Ishikawa (cell line): Measurements from ENCODE around the gene KDM7A.

ENCODE experiments used
- CEBPB ChIP-seq: IDR thresholded peaks from 2 replicates; pipeline ENCODE4 v1.6.1; 2012
- CREB1 ChIP-seq: IDR thresholded peaks from 2 replicates; pipeline ENCODE4 v1.6.1; 2012; ENCODE audit warnings: low read depth
- EGR1 ChIP-seq: IDR thresholded peaks from 2 replicates; pipeline ENCODE4 v1.6.1; 2012
- EP300 ChIP-seq: IDR thresholded peaks from 2 replicates; pipeline ENCODE4 v1.6.1; 2012; ENCODE audit warnings: borderline replicate concordance
- FOXM1 ChIP-seq: IDR thresholded peaks from 2 replicates; pipeline ENCODE4 v1.6.1; 2012; ENCODE audit warnings: low read depth, borderline replicate concordance
- NFIC ChIP-seq: IDR thresholded peaks from 2 replicates; pipeline ENCODE4 v1.6.1; 2012
- RAD21 ChIP-seq: IDR thresholded peaks from 2 replicates; pipeline ENCODE4 v1.6.1; 2012; ENCODE audit warnings: low read depth
- TAF1 ChIP-seq: IDR thresholded peaks from 2 replicates; pipeline ENCODE4 v1.6.1; 2012; ENCODE audit warnings: low read depth, mild to moderate bottlenecking
- TCF12 ChIP-seq: IDR thresholded peaks from 2 replicates; pipeline ENCODE4 v1.6.1; 2012; ENCODE audit warnings: low read depth
- TEAD4 ChIP-seq: IDR thresholded peaks from 2 replicates; pipeline ENCODE4 v1.6.1; 2012
- YY1 ChIP-seq: IDR thresholded peaks from 2 replicates; pipeline ENCODE4 v1.6.1; 2012; ENCODE audit warnings: low read depth
- ZBTB7A ChIP-seq: IDR thresholded peaks from 2 replicates; pipeline ENCODE4 v1.6.1; 2012; ENCODE audit warnings: low read depth
- TF ChIP-seq, protein P1 (sequence below): IDR thresholded peaks from 2 replicates; pipeline ENCODE4 v1.6.1; 2012; ENCODE audit warnings: low read depth, mild to moderate bottlenecking
- TF ChIP-seq, protein P2 (sequence below): IDR thresholded peaks from 2 replicates; pipeline ENCODE4 v1.6.1; 2012
- TF ChIP-seq, protein P3 (sequence below): IDR thresholded peaks from 2 replicates; pipeline ENCODE4 v1.6.1; 2012

KDM7A gene

DNA sequence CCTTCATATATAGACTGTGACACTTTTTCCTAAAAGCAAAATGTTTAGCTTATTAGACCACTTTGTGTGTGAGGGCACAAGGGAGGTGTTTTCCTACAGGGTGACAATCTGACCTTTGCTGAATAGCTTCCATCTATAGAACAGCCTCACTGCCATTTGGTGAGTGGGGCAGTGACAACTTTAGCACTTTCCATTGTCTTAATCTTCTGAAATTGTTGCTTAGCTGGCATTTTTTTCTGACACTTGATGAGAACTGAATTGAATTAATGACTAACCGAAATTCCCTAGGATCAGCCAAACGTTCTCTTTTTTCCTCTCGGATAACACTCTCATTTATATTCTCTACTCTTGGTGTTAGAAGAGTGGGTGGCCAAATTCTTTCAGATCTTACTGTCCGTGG is 30.2 kb downstream of the KDM7A start:
- no peak for TF ChIP-seq RAD21
- TF ChIP-seq EP300, result no peak
- TF ChIP-seq YY1, result no peak
- TF ChIP-seq ZBTB7A, result no peak
- TF ChIP-seq, protein P1, sequence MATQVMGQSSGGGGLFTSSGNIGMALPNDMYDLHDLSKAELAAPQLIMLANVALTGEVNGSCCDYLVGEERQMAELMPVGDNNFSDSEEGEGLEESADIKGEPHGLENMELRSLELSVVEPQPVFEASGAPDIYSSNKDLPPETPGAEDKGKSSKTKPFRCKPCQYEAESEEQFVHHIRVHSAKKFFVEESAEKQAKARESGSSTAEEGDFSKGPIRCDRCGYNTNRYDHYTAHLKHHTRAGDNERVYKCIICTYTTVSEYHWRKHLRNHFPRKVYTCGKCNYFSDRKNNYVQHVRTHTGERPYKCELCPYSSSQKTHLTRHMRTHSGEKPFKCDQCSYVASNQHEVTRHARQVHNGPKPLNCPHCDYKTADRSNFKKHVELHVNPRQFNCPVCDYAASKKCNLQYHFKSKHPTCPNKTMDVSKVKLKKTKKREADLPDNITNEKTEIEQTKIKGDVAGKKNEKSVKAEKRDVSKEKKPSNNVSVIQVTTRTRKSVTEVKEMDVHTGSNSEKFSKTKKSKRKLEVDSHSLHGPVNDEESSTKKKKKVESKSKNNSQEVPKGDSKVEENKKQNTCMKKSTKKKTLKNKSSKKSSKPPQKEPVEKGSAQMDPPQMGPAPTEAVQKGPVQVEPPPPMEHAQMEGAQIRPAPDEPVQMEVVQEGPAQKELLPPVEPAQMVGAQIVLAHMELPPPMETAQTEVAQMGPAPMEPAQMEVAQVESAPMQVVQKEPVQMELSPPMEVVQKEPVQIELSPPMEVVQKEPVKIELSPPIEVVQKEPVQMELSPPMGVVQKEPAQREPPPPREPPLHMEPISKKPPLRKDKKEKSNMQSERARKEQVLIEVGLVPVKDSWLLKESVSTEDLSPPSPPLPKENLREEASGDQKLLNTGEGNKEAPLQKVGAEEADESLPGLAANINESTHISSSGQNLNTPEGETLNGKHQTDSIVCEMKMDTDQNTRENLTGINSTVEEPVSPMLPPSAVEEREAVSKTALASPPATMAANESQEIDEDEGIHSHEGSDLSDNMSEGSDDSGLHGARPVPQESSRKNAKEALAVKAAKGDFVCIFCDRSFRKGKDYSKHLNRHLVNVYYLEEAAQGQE, result no peak
- TF ChIP-seq, protein P2, sequence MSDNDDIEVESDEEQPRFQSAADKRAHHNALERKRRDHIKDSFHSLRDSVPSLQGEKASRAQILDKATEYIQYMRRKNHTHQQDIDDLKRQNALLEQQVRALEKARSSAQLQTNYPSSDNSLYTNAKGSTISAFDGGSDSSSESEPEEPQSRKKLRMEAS, result no peak
- TF ChIP-seq NFIC, result no peak
- TF ChIP-seq TCF12, result no peak
- no peak for TF ChIP-seq CEBPB
- TF ChIP-seq EGR1, result no peak
- no peak for TF ChIP-seq CREB1
- TF ChIP-seq, protein P3, sequence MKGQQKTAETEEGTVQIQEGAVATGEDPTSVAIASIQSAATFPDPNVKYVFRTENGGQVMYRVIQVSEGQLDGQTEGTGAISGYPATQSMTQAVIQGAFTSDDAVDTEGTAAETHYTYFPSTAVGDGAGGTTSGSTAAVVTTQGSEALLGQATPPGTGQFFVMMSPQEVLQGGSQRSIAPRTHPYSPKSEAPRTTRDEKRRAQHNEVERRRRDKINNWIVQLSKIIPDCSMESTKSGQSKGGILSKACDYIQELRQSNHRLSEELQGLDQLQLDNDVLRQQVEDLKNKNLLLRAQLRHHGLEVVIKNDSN, result no peak
- TF ChIP-seq TEAD4, result no peak
- no peak for TF ChIP-seq TAF1
- TF ChIP-seq FOXM1, result no peak

DNA sequence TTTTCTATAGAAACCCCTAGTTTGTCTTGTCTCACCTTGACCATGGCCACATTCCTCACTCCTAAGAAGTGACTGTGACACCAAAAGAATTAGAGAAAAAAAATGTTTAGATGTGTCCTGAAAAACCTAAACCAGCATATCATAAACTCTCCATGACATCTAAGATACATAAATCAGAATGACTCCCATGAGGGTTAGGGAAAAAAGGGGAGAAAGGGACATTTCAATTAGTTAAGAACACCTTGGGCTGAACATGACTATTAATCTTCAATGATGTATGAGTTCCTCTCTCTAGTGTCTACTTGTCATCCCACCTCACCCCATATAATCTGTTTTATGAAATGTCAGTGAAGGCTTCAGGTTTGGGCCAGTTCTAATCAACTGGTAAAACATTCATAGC is 31.1 kb downstream of the KDM7A start:
- TF ChIP-seq TCF12, result no peak
- no peak for TF ChIP-seq CREB1
- TF ChIP-seq EGR1, result no peak
- TF ChIP-seq, protein P1, result no peak
- TF ChIP-seq, protein P2, result no peak
- TF ChIP-seq EP300, result no peak
- no peak for TF ChIP-seq NFIC
- no peak for TF ChIP-seq TEAD4
- TF ChIP-seq RAD21, result no peak
- TF ChIP-seq, protein P3, result no peak
- no peak for TF ChIP-seq YY1
- TF ChIP-seq FOXM1, result no peak
- no peak for TF ChIP-seq CEBPB
- no peak for TF ChIP-seq TAF1
- no peak for TF ChIP-seq ZBTB7A

DNA sequence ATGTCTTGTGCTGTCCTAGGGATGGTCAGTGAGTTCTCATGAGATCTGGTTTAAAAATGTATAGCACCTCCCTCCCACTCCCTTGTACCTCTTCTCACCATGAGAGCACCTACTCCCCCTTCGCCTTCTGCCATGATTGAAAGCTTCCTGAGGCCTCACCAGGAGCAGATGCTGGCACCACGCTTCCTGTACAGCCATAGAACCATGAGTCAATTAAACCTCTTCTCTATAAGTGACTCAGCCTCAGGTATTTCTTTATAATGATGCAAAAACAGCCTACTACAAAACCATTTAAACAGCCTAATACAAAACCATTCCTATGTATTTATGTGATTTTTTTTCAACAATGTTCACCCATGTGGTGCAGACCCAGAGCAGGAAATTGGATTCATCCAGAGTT is 32.0 kb downstream of the KDM7A start:
- TF ChIP-seq, protein P2, result no peak
- TF ChIP-seq TAF1 (no peak), NFIC (no peak), EP300 (no peak), CEBPB (no peak), FOXM1 (no peak), TCF12 (no peak), ZBTB7A (no peak), RAD21 (no peak), YY1 (no peak), EGR1 (no peak), TEAD4 (no peak), CREB1 (no peak)
- TF ChIP-seq, protein P1, result no peak

DNA sequence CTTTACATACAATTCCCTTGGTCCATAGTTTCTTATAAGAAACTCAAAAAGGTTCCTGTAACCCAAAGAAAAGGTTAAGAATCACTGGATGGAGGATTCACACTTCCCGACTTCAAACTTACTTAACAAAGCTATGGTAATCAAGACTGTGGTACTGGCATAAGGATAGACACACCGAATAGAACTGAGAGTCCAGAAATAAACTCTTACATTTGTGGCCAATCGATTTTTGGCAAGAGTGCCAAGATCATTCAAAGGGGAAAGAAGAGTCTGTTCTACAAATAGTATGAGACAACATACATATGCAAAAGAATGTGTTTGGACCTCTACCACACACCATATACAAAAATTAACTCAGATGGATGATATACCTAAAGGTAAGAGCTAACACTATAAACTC is 32.8 kb downstream of the KDM7A start:
- TF ChIP-seq CEBPB, result no peak
- no peak for TF ChIP-seq ZBTB7A
- TF ChIP-seq NFIC, result no peak
- TF ChIP-seq FOXM1, result no peak
- TF ChIP-seq, protein P3, result no peak
- TF ChIP-seq CREB1, result no peak
- no peak for TF ChIP-seq TEAD4
- no peak for TF ChIP-seq EP300
- TF ChIP-seq, protein P1, result no peak
- TF ChIP-seq EGR1, result no peak
